GM12873 (cell line): ENCODE results near the gene TACR1.

ENCODE experiments used
- TF ChIP-seq, protein P1 (sequence below): IDR thresholded peaks from 2 replicates; pipeline ENCODE4 v1.5.1; 2012; ENCODE audit warnings: low read depth, mild to moderate bottlenecking, moderate library complexity, low read length, control low read depth; ENCODE audit not compliant: insufficient read depth; ENCODE audit errors: missing control alignments

The TACR1 gene

DNA sequence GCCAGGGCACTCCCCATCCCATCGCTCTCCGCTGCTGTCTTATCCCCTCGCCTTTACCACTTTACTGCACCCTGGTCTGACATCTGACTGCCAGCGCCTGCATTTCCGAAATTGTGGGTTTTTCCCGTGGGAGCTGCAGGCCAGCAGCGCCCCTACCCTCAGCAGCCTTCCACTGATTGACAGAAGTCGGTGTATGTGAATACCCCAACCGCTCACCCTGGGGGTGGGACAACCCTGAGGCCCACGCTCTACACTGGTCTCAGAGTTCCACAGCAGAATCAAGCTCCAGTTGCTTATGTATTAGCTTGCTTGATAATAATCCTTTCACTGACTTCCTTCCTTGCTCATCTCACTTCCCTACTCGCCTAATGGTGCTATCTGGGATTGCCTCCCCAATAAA lies 178.8 kb downstream of the TACR1 start:
- TF ChIP-seq, protein P1, sequence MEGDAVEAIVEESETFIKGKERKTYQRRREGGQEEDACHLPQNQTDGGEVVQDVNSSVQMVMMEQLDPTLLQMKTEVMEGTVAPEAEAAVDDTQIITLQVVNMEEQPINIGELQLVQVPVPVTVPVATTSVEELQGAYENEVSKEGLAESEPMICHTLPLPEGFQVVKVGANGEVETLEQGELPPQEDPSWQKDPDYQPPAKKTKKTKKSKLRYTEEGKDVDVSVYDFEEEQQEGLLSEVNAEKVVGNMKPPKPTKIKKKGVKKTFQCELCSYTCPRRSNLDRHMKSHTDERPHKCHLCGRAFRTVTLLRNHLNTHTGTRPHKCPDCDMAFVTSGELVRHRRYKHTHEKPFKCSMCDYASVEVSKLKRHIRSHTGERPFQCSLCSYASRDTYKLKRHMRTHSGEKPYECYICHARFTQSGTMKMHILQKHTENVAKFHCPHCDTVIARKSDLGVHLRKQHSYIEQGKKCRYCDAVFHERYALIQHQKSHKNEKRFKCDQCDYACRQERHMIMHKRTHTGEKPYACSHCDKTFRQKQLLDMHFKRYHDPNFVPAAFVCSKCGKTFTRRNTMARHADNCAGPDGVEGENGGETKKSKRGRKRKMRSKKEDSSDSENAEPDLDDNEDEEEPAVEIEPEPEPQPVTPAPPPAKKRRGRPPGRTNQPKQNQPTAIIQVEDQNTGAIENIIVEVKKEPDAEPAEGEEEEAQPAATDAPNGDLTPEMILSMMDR = no peak

DNA sequence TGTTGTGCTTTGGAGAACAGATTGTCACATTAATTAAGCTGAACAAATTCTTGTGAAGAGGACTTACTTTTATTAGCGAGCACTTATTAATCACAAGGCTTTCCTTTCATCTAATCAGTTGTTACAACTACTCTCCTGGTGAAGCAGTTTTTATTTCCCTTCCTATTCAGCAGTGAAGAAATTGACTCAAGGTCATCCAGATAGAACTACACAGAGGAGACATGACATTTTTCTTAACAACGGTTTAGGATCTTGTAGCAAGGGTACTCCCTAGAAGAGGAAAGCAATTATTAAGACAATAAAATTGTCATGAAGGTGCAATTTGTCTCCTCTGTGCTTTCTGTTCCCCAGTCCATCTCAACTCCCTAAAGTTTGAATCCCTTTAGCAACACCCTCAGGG lies 179.5 kb downstream of the TACR1 start:
- TF ChIP-seq, protein P1 = no peak

DNA sequence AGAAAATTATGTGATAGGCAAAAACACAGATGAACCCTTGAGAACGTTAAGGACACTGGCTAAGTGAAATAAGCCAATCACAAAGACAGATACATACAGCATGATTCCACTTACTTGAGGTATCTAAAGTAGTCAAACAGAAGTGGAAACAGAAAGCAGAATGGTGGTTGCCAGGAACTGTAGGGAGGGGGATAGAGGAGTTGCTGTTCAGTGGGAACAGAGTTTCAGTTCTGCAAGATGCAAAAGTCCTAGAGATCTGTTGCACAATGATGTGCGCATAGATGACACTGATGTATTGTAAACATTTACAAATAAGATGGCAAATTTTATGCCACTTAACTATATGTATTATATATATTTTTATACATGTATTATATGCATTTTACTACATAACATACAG lies 181.2 kb downstream of the TACR1 start:
- TF ChIP-seq, protein P1 = no peak

DNA sequence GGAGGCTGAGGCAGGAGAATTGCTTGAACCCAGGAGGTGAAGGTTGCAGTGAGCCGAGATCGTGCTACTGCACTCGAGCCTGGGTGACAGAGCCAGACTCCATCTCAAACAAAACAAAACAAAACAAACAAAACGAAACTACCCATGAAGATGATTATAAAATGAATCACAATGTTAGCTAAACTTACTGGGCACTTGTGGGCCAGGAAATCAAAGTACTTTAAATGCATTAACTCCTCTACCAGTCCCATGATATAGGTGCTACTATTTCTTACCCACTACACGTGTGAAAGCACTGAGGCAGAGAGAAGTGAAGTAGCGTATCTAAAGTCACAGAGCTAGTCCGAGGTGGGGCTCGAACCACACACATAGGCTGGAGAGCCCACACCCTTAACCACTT lies 187.2 kb downstream of the TACR1 start:
- TF ChIP-seq, protein P1 = no peak

DNA sequence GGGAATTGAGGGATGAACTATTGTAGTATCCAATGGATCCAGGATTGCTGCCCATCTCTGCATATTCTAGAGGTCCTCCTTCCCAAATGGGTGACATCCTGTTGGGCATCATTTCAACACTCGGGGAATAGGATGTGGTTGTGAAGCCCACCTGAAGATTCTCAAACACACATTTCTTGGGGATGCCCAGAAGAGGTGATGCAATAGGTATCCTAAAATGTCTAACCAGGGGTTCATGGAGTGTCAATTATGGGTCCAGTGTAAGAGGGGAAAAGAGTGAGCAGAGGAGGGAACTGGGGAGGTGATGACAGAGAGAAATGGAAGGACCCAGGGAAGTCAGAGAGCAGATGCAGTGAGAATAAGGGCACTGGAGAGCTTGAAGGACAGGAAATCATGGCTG lies 188.7 kb downstream of the TACR1 start:
- TF ChIP-seq, protein P1 = no peak

DNA sequence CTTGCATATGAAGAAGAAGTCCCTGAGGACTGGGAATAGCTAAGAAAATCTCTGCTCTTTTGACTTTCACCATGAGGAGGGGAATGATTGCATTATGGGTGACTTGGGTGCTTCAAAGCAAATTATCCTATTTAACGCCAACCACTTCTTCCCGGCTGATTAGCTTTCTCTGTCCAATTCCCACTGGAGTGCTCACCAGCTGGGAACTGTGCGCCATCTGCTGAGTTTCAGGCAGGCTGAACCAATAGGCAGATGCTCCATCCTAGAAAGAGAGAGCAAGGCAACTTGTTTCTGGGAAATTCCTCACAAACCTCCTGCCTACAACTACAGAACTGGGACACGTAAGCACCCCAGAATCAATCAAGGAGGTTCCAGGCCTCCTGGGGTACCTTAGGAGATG lies 191.5 kb downstream of the TACR1 start:
- TF ChIP-seq, protein P1 = no peak

DNA sequence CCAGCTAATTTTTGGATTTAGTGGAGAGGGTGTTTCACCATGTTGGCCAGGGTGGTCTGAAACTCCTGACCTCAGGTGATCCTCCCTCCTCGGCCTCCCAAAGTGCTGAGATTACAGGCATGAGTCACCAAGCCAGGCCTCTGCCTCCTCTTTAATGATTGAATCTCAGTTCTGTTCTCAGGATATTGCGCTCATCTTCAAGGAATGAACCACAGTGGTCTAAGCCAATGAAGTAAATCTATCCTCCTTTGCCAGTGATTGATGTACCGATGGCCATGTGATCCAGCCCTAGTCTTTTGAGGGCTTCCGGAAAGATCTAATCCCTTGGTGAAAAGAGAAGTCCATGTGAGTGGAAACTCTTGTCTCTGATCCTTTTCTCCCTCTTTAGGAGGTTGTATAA lies 192.3 kb downstream of the TACR1 start:
- TF ChIP-seq, protein P1 = no peak
